RWPE1 (cell line): Measurements from ENCODE around the gene VIT.

Experiments
- CTCF ChIA-PET: fragments of 350-600 bp; sonication (Branson Sonifier 250); formaldehyde crosslinking; extraction: SDS; loops from one replicate; lab custom pipeline; 2021; lab: Yijun Ruan, JAX
- POLR2A ChIA-PET: fragments of 400-600 bp; formaldehyde crosslinking; extraction: SDS; loops from one replicate; lab custom pipeline; 2020; ENCODE audit warnings: antibody characterized with exemption; ENCODE audit not compliant: low non-redundant PET; lab: Yijun Ruan, JAX
- DNase-seq: peaks from one replicate; pipeline ENCODE4 v3.0.0; 2012; ENCODE audit warnings: low spot score
- H3K27ac ChIP-seq: fragments of 450-650 bp; 2 replicates; pipeline ENCODE4 v1.5.1; 2017
- CTCF ChIP-seq: fragments of 450-650 bp; conservative IDR thresholded peaks from 2 replicates; pipeline ENCODE4 v1.5.1; 2017; ENCODE audit warnings: low read depth, mild to moderate bottlenecking

The VIT gene

GRCh38 chr2:36797324-36798070 lies 101.0 kb downstream of the VIT start:
- TF ChIP-seq CTCF, result no peak
- DNase-seq, result no peak
- H3K27ac ChIP-seq, result no peak overlapping the region
- CTCF ChIA-PET, result interaction anchor here (1.3 kb wide), 1 partner anchor 12 kb away, joined by 3 read pairs; no protein-coding TSS in a partner anchor
- POLR2A ChIA-PET, result no interaction called here

- POLR2A ChIA-PET, result no interaction called here
- no peak for TF ChIP-seq CTCF
These were observed 102.2 kb downstream of the VIT start for GRCh38 chr2:36798724-36799123.

GRCh38 chr2:36800381-36800780 lies 103.9 kb downstream of the VIT start:
- CTCF ChIA-PET, result interaction anchor here (0.9 kb wide), 1 partner anchor 15 kb away, joined by 4 read pairs; no protein-coding TSS in a partner anchor

More at GRCh38 chr2:36798724-36799123, 102.2 kb downstream of the VIT start:
- CTCF ChIA-PET, result interaction anchor here (0.6 kb wide), 1 partner anchor 120 kb away, joined by 4 read pairs; no protein-coding TSS in a partner anchor
- no peak for DNase-seq
- no peak overlapping the region for H3K27ac ChIP-seq

GRCh38 chr2:36801088-36801487 lies 104.6 kb downstream of the VIT start:
- TF ChIP-seq CTCF, result no peak
- CTCF ChIA-PET, result interaction anchor here (0.9 kb wide), 1 partner anchor 16 kb away, joined by 4 read pairs; no protein-coding TSS in a partner anchor
- no peak overlapping the region for H3K27ac ChIP-seq
- DNase-seq, result no peak
- POLR2A ChIA-PET, result no interaction called here

More at GRCh38 chr2:36800381-36800780, 103.9 kb downstream of the VIT start:
- POLR2A ChIA-PET, result no interaction called here
- no peak for DNase-seq
- H3K27ac ChIP-seq, result no peak overlapping the region
- TF ChIP-seq CTCF, result no peak

GRCh38 chr2:36802952-36803351 lies 106.4 kb downstream of the VIT start:
- no peak for TF ChIP-seq CTCF
- POLR2A ChIA-PET, result no interaction called here
- CTCF ChIA-PET, result interaction anchor here (2.0 kb wide), 1 partner anchor 18 kb away, joined by 8 read pairs; no protein-coding TSS in a partner anchor
- H3K27ac ChIP-seq, result no peak overlapping the region
- DNase-seq, result no peak

- CTCF ChIA-PET, result interaction anchor here (0.7 kb wide), 1 partner anchor 298 kb away, joined by 3 read pairs; no protein-coding TSS in a partner anchor
- POLR2A ChIA-PET, result no interaction called here
- DNase-seq, result no peak
- H3K27ac ChIP-seq, result no peak overlapping the region
- TF ChIP-seq CTCF, result no peak
These were observed 109.2 kb downstream of the VIT start for GRCh38 chr2:36805635-36806224.
